ENCODE measurements around the gene KPNA1.

DNA sequence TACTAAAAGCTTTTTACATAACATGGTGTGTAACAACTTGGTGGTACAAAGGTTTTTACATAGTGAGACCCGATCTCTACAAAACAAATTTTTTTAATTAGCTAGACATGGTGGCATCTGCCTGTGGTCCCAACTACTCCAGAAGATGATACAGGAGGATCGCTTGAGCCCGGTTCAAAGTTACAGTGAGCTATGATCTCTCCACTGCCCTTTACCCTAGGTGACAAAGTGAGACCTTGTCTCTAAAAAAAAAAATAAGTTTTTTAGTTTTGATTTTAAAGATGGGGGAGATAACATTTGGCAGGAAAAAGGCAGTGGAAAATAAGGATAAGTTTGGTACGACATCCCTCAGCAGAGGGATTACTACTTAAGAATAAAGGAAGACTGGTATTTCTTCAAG, 124.8 kb downstream of the KPNA1 start:
- TF ChIP-seq, protein P1, sequence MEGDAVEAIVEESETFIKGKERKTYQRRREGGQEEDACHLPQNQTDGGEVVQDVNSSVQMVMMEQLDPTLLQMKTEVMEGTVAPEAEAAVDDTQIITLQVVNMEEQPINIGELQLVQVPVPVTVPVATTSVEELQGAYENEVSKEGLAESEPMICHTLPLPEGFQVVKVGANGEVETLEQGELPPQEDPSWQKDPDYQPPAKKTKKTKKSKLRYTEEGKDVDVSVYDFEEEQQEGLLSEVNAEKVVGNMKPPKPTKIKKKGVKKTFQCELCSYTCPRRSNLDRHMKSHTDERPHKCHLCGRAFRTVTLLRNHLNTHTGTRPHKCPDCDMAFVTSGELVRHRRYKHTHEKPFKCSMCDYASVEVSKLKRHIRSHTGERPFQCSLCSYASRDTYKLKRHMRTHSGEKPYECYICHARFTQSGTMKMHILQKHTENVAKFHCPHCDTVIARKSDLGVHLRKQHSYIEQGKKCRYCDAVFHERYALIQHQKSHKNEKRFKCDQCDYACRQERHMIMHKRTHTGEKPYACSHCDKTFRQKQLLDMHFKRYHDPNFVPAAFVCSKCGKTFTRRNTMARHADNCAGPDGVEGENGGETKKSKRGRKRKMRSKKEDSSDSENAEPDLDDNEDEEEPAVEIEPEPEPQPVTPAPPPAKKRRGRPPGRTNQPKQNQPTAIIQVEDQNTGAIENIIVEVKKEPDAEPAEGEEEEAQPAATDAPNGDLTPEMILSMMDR (IDR thresholded peaks at IDR 0.05; ENCODE audit: low read depth, low read length) = no peak
- no peak for TF ChIP-seq MYC (IDR thresholded peaks at IDR 0.05; ENCODE audit: low read depth, low read length)
